GM19455 (cell line): ENCODE measurements around the gene CFAP119.
"Not testable (repeated sequence)": the region's sequence is repeated elsewhere in the genome, so short reads cannot be mapped to it uniquely, and the experiment has no call there.

Source experiments
- ATAC-seq: cut with Tn5 transposase; IDR thresholded peaks from one replicate; pipeline ENCODE4 v1.9.1; 2021; ENCODE audit not compliant: unreplicated experiment

CFAP119 gene

DNA sequence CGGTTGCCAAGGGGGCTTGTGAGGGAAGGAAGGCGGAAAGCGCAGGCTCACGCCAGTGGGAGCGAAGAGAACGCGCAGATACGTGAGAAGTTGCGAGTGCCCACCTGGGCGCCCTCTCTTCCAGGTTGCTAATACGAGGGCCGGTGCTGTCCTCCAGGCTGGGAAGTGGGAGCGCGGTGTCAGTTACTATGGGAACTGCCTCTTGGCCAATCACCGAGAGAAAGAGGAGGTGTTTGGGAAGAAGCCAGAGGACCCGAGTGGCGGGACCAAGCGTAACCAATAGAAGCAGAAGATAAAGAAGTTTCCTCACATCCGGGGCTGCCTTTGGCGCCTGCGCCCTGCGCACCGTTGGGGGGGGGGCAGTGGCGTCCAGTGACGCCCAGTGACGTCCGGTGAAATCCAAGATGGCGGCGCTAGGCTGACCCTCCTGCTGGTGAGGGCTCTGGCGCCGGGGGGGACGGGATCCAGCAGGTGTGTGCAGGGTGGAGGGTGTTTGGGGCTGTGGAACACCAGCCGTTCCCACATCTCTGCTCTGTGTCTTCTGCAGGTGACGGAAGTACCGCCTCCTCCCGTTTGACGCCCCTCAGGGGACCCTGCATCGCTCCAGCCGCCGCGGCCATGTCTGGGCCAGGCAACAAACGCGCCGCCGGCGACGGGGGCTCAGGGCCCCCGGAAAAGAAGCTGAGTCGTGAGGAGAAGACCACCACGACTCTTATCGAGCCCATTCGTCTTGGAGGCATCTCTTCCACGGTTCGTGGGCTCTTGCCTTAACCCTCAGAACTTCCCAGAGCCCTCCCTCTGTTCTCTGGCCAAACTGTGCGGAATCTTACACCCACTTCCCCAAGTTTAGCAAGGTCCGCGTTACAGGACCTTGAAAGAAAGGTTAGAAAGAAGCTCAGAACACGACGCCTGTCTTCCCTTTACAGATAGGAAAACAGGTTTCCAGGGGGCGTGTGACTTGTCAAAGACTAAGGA is at the start of gene CFAP119, which contains the start of gene RNF40:
TSS of gene CFAP119 (minus strand) at position 135 of the 975 bp plus-strand sequence. CDS start 314 bp downstream, outside the sequence.
TSS of gene RNF40 (plus strand) at position 395 of the 975 bp plus-strand sequence. CDS start at position 619, 224 bp downstream.
- ATAC-seq, result peak; percentile 78

GRCh38 chr16:30809675-30810074 is 47.8 kb upstream of the CFAP119 start:
- ATAC-seq, result not testable (repeated sequence)

DNA sequence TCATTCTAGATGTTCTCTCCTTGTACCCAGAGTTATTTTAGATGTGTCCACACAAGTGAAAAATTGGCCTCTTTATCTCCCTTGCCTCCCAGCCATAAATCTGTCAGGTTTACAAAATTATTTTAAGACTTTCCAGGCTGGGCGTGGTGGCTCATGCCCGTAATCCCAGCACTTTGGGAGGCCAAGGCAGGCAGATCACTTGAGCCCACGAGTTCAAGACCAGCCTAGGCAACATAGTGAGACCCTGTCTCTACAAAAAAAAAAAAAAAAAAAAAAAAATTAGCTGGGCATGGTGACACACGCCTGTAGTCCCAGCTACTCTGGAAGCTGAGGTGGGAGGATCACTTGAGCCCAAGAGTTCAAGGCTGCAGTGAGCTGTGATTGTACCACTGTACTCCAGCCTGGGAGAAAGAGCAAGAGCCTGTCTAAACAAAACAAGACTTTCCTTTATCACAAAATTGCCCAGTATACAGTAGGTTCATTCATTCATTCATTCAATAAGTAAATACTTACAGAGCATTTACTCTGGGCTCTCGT is 47.1 kb upstream of the CFAP119 start:
- not testable (repeated sequence) for ATAC-seq

- no peak for ATAC-seq
These were observed 46.3 kb upstream of the CFAP119 start for GRCh38 chr16:30808146-30808545.

DNA sequence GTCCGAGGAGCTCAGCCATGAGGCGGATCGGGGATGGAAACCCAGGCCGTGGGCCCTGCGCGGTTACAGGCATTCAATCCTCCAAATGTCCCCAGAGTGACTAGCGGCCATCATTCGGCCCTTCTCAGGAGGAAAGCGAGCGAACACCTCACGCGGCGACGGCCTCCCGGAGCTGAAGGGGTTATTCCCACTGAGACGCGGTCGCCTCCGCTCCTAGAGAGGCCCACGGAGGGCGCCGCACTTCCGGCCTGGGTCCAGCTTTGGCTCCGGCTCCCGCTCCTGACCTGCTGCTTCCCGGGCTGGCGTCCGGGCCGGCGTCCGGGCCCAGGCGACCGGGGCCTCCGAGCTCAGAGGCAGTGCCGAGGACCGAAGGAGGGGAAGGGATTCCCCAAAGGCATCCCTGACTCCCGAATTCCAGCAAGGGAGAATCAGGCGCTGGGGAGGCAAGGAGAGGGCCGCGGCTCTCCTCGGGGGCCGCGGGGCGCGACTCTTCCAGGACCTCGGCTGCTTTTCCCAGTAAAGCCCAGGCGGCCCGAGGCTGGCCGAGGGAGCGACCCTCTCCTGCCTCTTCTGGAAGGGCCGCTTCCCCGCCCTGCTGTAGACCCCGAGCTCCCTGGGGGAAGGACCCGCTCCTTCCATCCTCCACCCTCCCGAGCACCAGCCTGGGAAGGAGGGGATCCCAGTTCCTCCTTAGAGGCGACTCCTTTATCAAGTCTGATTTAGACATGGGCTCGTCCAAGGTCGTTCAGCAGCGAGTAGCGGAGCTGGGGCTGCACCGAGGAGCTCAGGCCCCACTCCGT is 43.7 kb upstream of the CFAP119 start:
- no peak for ATAC-seq

DNA sequence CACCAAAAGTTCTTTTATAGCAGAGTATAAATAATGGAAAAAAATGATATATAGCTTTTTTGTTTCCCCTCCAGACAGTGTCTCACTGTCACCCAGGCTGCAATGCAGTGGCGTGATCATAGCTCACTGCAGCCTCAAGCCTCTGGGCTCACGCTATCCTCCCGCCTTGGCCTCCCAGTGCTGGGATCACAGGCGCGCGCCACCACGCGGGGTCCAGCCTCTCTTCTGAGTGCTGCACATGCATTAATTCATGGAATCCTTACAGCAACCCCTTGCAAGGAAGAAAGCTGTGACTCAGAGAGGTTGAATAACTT is 43.2 kb upstream of the CFAP119 start:
- ATAC-seq, result no peak

- no peak for ATAC-seq
These were observed 41.1 kb upstream of the CFAP119 start for GRCh38 chr16:30802936-30803335.

DNA sequence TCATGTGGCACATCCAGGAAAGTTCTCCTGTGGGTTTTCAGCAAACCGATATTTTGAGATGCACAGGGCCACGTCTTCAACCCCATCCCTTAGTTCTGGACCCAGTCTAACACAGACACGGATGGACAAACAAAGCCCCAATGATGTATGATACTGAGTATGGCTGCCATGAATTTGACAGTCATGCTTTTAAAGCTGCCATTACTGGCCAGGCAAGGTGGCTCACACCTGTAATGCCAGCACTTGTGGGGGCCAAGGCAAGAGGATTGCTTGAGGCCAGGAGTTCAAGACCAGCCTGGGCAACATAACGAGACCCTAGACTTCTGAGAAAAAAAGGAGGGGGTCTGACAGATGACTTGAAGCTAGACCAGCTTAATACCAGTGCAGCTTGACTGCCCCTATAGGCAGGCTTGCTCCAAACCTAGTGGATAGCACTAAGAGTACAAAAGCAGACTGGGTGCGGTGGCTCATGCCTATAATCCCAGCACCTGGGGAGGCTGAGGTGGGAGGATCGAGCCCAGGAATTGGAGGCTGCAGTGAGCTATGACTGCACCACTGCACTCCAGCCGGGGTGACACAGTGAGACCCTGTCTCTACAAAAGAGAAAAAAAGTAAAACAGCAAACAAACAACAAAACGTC is 35.9 kb upstream of the CFAP119 start:
- no peak for ATAC-seq

GRCh38 chr16:30794634-30795033 is 32.8 kb upstream of the CFAP119 start:
- no peak for ATAC-seq

DNA sequence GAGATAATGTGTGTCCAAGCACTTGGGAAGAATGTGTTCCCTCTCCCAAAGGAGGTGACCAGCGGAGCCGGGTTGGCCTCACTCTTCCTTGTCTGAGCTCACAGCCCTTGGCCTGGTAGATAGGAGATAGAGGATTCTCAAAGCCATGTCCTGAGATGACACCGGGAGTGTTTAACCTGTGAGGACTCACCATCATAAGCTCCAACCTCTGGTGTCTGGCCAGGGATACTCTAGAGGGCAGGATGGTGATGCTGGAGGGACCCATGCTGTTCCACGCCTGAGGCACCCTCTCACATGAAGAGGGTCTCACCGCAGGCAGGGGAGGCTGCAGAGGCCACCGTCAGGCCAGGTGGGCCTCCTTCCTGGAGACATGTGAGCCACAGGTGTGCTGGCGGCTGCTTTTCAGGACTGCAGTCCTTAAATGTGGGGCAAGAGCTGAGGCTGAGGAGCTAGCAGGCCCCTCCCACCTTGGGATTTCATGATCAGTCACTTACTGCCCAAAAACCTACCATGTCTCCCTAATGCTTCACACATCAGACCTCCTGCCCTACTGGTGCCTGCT is 31.7 kb upstream of the CFAP119 start:
- ATAC-seq, result no peak

GRCh38 chr16:30787613-30788378 is 25.9 kb upstream of the CFAP119 start:
- no peak for ATAC-seq

GRCh38 chr16:30786936-30787612 is 25.2 kb upstream of the CFAP119 start, which contains the start of gene ZNF629:
ZNF629 (minus strand) TSS chr16:30787205; CDS start chr16:30784482, 2,723 bp downstream.
- no peak for ATAC-seq

DNA sequence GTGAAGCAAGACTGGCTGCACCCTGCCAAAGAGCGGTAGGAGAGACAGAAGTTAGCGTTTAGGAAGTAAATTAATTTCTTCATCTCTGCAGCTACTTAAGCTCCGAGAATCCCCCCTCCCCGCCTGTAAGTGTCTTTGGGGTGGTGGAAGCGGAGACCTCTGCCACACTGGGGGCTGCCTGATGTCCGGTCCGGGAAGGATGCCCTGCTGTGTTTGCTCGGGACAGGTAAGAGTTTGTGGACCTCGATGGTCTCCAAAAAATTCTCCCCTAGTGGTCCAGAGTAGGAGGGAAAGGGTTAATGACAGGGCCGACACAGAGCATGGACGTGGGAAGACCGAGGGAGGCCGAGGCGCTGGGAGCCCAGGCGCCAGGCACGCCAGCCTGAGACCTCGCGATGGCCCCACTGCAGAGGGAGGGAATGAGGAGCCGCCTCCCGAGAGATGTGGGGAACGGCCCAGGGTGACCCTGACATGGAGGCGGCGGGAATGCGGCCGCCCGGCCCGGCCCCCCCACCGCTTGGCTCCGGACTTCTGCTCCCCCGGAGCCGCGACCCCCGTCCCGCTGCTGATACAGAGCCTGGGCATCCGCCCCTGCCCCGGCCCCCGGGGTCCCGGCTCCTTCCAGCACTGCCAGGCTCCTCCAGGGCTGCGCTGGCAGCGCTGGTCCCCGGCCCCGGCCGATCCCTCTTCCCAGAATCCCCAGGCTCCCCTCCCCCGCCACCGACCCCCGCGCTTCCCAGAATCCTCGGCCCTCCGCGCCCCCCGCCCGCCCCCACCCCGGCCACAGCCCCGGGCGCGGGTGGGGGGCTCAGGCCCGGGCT is 24.5 kb upstream of the CFAP119 start:
- ATAC-seq, result no peak

- no peak for ATAC-seq
These were observed 23.6 kb upstream of the CFAP119 start for GRCh38 chr16:30785126-30786106.

- ATAC-seq, result no peak
These were observed 22.4 kb upstream of the CFAP119 start for GRCh38 chr16:30784215-30784614.

DNA sequence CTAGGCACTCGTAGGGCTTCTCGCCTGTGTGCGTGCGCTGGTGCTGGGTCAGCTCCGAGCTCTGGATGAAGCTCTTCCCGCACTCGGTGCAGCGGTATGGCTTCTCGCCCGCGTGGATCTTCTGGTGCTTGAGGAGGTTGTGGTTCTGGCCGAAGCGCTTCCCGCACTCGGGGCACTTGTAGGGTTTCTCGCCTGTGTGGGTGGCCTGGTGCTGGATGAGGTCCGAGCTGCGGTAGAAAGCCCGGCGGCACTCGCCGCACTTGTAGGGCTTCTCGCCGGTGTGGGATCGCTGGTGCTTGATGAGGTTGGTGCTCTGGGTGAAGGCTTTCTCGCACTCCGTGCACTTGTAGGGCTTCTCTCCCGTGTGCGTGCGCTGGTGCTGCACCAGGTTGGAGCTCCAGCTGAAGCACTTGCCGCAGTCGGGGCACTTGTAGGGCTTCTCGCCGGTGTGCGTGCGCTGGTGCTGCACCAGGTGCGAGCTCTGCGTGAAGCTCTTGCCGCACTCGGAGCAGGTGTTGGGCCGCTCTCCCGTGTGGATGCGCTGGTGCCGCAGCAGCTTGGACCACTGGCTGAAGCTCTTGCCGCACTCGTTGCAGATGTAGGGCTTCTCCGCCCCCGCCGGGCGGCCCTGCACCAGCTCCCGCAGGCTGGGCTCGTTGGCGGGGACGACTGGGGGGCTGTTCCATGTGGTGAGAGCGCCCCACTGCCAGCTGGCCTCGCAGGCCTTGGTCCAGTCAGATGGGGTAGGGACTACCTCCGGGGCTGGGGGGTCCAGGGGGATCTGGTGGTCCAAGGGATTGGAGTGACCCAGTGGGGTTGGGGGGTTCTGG is 21.6 kb upstream of the CFAP119 start:
- ATAC-seq, result no peak
